Measurements from ENCODE around the gene LONP1. TPM values are rescaled to one million over a fixed set of nuclear protein-coding genes. Genes with fewer than 3 reads are reported as not detected.
"Not testable (repeated sequence)": the region's sequence is repeated elsewhere in the genome, so short reads cannot be mapped to it uniquely, and the experiment has no call there.

LONP1 gene
- total and polyA plus RNA-seq, 4 donors: 32.3 to 83.9 (median 57.5) TPM

DNA sequence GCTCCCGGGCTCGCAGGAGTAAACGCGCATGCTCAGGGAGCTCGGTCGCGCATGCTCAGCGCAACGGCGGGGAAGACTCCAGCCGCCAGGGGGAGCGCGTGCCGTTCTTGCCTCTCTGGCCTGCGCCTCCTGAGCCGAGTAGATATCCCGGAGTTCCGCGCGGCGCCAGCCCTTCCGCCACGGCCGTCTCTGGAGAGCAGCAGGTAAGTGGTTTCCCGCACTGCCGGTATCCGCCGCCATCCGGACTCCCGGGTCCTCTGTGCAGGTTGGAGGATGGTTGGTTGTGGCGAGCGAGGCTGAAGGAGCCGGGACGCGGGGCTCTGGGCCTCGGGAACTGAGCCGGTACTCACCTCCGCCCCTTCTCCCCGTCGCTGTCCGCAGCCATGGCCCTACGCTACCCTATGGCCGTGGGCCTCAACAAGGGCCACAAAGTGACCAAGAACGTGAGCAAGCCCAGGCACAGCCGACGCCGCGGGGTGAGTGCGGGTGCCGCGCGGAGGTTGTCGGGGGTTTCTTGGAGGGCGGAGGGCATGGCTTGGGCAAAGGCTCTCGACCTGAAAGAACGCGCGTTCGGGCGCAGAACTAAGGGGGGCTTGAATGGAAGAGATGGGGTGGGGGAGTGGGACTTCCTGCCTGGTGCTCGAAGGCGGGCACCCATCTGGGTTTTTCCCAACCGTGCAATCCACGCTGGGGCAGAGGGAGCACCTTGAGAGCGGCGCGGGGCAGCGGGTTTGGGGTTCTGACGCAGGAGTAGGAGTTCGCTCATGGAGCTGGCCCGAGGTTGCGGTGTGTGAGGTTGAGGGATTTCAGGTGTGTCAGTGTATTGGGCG is 29.6 kb downstream of the LONP1 start, which contains the start of gene RPL36 (continued):
- TF ChIP-seq YY1 (IDR thresholded peaks at IDR 0.05) (peak; percentile 91), NR2F2 (IDR thresholded peaks at IDR 0.05) (no peak), FOXA1 (IDR thresholded peaks at IDR 0.05) (peak; percentile 63), GABPA (IDR thresholded peaks at IDR 0.05 in 1 of 2, conservative IDR thresholded peaks at IDR 0.05 in 1 of 2) (peak in 1 of 2 donors; percentile 86), FOXA2 (IDR thresholded peaks at IDR 0.05) (no peak), HNF4A (conservative IDR thresholded peaks at IDR 0.05) (no peak), EGR1 (IDR thresholded peaks at IDR 0.05; ENCODE audit: low read depth in 2 of 2) (no peak), RAD21 (IDR thresholded peaks at IDR 0.05) (peak in 1 of 2 donors; percentile 75)

- DNase-seq (ENCODE audit: low spot score); H3K27ac ChIP-seq (ENCODE audit: low read depth in 1 of 2, low read length in 2 of 2); H3K9ac ChIP-seq (ENCODE audit: low read depth in 1 of 2, low read length in 2 of 2); H3K27me3 ChIP-seq (ENCODE audit: control insufficient read depth in 4 of 4, insufficient read depth in 4 of 4, low read length in 3 of 4); H3K4me3 ChIP-seq (ENCODE audit: low read depth in 1 of 3, low read length in 3 of 3); H3K9me3 ChIP-seq (ENCODE audit: control insufficient read depth in 4 of 4, low read length in 3 of 4): not testable (repeated sequence)
- H3K4me1 ChIP-seq (ENCODE audit: control insufficient read depth in 4 of 4, insufficient read depth in 4 of 4, low read length in 3 of 4): peaks cover 6 to 27% (median 14%) of the 10 kb centered on the region in 4 donors
- WGBS: 93% methylated on average over 13 of the region's 13 CpGs
- H3K36me3 ChIP-seq (ENCODE audit: control insufficient read depth in 4 of 4, insufficient read depth in 3 of 4, low read depth in 1 of 4, low read length in 3 of 4): peaks cover 6 to 17% (median 10%) of the 10 kb centered on the region in 4 donors
These were observed 31.6 kb downstream of the LONP1 start for GRCh38 chr19:5688262-5688881.

GRCh38 chr19:5687360-5688198 is 32.4 kb downstream of the LONP1 start:
- H3K9ac ChIP-seq (ENCODE audit: low read depth in 1 of 2, low read length in 2 of 2): no peak overlapping the region
- no peak for DNase-seq (ENCODE audit: low spot score)
- peaks cover 6 to 27% (median 14%) of the 10 kb centered on the region in 4 donors for H3K4me1 ChIP-seq (ENCODE audit: control insufficient read depth in 4 of 4, insufficient read depth in 4 of 4, low read length in 3 of 4)
- TF ChIP-seq REST (IDR thresholded peaks at IDR 0.05) (no peak), GABPA (IDR thresholded peaks at IDR 0.05 in 1 of 2, conservative IDR thresholded peaks at IDR 0.05 in 1 of 2) (no peak), TAF1 (conservative IDR thresholded peaks at IDR 0.05) (no peak), HNF4G (IDR thresholded peaks at IDR 0.05) (no peak), RXRA (IDR thresholded peaks at IDR 0.05) (no peak), FOXA2 (IDR thresholded peaks at IDR 0.05) (no peak), HNF4A (conservative IDR thresholded peaks at IDR 0.05) (no peak), RAD21 (IDR thresholded peaks at IDR 0.05) (no peak), ATF3 (IDR thresholded peaks at IDR 0.05) (no peak), FOXA1 (IDR thresholded peaks at IDR 0.05) (no peak), NR2F2 (IDR thresholded peaks at IDR 0.05) (no peak), YY1 (IDR thresholded peaks at IDR 0.05) (no peak), JUND (IDR thresholded peaks at IDR 0.05) (no peak), EGR1 (IDR thresholded peaks at IDR 0.05; ENCODE audit: low read depth in 2 of 2) (no peak), MAX (IDR thresholded peaks at IDR 0.05) (no peak)
- 57% methylated on average over 76 of the region's 76 CpGs for WGBS
- no peaks in the 10 kb centered on the region for H3K27me3 ChIP-seq (ENCODE audit: control insufficient read depth in 4 of 4, insufficient read depth in 4 of 4, low read length in 3 of 4)
- peaks cover 4 to 9% (median 7%) of the 10 kb centered on the region in 4 donors for H3K36me3 ChIP-seq (ENCODE audit: control insufficient read depth in 4 of 4, insufficient read depth in 3 of 4, low read depth in 1 of 4, low read length in 3 of 4)
- H3K9me3 ChIP-seq (ENCODE audit: control insufficient read depth in 4 of 4, low read length in 3 of 4): no peaks in the 10 kb centered on the region
- H3K27ac ChIP-seq (ENCODE audit: low read depth in 1 of 2, low read length in 2 of 2): peak overlapping the region in 1 of 2 donors; percentile 72
- H3K4me3 ChIP-seq (ENCODE audit: low read depth in 1 of 3, low read length in 3 of 3): no peak overlapping the region

All from liver (tissue), 9 donors.